B cell (primary cell): Measurements from ENCODE around the gene SAP30L.

ENCODE experiments used
- EZH2 ChIP-seq: IDR thresholded peaks from 2 replicates; pipeline ENCODE4 v1.6.1; 2012; ENCODE audit warnings: borderline replicate concordance, low read depth, mild to moderate bottlenecking, moderate library complexity, low read length; ENCODE audit not compliant: insufficient read depth, poor library complexity, severe bottlenecking
- TF ChIP-seq, protein P1 (sequence below): fragments of 200-600 bp; IDR thresholded peaks from one replicate; pipeline ENCODE4 v1.8.0; 2022; ENCODE audit warnings: antibody characterized with exemption, mild to moderate bottlenecking

DNA sequence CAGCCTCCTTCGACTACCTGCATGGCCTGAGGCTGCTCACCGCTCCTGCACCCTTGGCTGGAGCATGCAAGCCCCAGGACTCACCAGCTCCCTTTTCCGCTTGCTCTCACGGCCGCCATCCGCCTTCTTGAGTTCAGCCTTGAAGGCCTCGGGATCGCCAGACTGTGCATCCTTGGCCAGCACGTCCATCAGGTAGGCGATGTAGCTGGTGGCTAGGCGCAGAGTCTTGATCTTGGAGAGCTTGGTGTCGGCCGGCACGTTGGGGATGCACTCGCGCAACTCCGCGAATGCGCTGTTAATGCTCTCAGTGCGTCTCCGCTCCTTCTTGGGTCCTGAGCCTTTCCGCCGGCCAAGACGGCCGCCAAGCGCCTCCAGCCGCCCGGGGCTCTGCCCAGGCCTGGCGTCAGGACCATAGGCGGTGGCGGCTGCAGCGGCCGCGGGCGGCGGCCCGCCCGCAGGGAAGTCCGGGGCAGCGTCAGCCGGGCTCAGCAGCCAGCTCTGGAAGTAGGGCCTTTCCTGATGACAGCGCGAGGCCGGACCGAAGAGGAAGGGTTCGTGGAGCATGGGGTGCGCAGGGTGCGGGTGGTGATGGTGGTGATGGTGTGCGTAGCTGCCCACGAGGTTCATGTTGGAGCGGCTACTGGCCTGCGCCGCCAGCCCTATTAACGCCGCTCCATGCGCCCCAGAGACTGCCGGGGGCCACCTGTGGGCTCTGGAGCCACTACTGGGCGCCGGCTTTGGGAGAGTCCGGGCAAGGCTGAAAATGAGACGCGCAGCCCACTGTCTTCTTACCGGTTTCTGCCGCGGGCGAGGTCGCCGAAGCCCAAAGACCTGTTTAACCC is 31.8 kb downstream of the SAP30L start:
- TF ChIP-seq EZH2 = peak; percentile 84
- TF ChIP-seq, protein P1, sequence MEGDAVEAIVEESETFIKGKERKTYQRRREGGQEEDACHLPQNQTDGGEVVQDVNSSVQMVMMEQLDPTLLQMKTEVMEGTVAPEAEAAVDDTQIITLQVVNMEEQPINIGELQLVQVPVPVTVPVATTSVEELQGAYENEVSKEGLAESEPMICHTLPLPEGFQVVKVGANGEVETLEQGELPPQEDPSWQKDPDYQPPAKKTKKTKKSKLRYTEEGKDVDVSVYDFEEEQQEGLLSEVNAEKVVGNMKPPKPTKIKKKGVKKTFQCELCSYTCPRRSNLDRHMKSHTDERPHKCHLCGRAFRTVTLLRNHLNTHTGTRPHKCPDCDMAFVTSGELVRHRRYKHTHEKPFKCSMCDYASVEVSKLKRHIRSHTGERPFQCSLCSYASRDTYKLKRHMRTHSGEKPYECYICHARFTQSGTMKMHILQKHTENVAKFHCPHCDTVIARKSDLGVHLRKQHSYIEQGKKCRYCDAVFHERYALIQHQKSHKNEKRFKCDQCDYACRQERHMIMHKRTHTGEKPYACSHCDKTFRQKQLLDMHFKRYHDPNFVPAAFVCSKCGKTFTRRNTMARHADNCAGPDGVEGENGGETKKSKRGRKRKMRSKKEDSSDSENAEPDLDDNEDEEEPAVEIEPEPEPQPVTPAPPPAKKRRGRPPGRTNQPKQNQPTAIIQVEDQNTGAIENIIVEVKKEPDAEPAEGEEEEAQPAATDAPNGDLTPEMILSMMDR = no peak
